Left cardiac atrium (tissue), 4 donors: Measurements from ENCODE around the gene VPS37D. TPM values are rescaled to one million over a fixed set of nuclear protein-coding genes. Genes with fewer than 3 reads are reported as not detected.
A peak's percentile ranks its signal among the peaks of the same experiment; 100 is the strongest.
"Not testable (repeated sequence)": the region's sequence is repeated elsewhere in the genome, so short reads cannot be mapped to it uniquely, and the experiment has no call there.

Experiments
- ATAC-seq, 2 donors: fragments of 200-7000 bp; cut with Tn5 transposase; one replicate each; pipeline ENCODE4 v1.9.1; 2020; ENCODE audit warnings: mild to moderate bottlenecking in 2 of 2, moderate library complexity in 2 of 2
- DNase-seq: peaks from one replicate; pipeline ENCODE4 v3.0.0-alpha.2; 2020
- intact Hi-C, 2 donors: fragments of 100-400 bp; cut with DNase I; formaldehyde crosslinking; loops; one replicate each; pipeline versions ENCODE4 v1.14.1 to v1.15.1; 2022 to 2023
- total RNA-seq, 2 donors: library from RNA; stranded (reverse); fragmentation: NEBNext Ultra II Directional; extraction: Animal tissue kit (Norgen Biotek cat#: 25700); gene quantifications; one replicate each; pipeline ENCODE4 v1.2.1, GENCODE V29; 2021
- donor health status: DM: no; HTN: yes; CAD: no.
- donor health status: DM: no; HTN: yes; CAD: no; lungs with severe emphysema.
- donor health status: DM: yes; HTN: yes; CAD: no.
- donor health status: Dilated cardiomyopathy.

Gene VPS37D
- total RNA-seq, 2 donors from 2014 or later, result 1.4 to 2.5 TPM

DNA sequence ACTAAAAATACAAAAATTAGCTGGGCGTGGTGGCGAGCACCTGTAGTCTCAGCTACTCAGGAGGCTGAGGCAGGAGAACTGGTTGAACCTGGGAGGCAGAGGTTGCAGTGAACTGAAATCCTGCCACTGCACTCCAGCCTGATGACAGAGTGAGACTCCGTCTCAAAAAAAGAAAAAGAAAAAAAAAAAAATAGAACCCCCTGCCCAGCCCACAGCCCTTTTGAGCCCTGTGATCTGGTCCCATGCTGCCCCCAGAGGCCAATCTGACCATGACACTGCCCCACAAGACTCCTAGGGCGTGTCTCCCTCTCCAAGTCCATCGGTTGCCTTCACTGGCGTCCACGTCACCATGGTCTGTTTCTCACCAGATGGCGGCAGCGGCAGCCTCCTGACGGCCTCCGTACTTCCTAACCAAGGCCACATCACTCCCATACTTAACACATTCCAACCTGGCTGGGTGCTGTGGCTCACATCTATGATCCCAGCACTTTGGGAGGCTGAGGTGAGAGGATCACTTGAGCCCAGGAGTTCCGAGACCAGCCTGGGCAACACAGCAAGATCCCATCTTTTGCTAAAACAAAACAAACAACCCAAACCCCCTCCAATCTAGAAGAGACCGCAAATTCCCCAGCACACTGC is 33.8 kb downstream of the VPS37D start:
- intact Hi-C loops, result no loop called here
- ATAC-seq, result peak in 1 of 2 donors; percentile 17
- DNase-seq, result no peak

DNA sequence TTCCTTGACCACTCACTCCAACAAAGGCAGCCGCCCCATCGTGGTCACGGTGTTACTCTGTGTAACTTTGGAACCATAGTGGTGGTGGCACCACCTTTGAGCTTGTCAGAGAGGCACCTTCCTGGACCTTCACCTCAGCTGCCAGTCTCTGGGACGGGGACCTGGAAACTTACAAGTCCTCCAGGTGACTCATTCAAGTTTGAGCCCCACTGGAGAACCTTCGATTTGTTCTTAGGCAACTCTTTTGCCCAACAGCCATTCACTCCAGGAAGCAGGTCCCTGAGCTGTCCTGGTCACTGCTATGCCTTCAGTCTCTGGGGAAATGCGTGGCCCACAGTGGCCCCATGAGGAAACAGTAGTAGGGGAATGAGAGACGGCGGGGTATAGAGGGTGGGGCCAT is 34.6 kb downstream of the VPS37D start:
- intact Hi-C loops, result no loop called here
- ATAC-seq (no peak), DNase-seq (no peak)

DNA sequence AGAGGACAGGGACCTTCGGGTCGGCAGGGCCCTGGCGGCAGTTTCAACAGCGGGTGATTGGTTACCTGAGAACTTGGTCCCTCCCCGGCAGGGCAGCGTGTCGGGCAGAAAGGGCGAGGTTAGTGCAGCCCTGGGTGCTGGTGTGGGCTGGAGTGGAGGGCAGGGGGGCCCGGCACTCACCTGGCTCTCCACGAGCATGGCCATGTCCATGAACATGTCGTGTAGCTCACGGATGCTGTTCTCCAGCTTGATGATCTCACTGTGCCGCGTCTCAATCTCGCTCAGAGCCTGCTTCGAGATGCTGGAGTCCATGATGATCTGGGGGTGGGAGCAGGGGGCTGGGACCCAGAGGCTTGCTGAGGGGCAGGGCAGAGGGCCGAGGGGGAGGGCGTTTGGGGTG is 35.0 kb downstream of the VPS37D start:
- DNase-seq, result no peak
- intact Hi-C loops, result no loop called here
- ATAC-seq, result no peak

DNA sequence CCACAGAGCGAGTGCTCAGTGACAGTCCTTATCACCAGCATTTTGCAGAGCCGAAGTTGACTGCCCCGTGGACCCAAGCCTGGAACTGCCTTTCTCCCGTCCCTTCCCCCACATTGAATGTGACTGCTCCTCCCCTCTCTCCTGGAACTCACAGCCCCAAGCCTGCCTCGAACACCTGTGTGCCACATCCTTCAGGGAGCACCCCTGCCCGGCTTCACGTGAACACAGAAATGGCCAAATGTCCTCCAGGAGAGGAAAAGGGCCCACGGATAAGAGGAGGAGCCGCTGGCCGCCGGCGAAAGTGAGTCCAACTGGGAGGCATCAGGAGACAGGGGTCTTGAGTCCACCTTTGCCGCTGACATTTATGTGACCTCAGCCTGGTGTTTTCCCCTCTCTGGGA is 35.6 kb downstream of the VPS37D start:
- DNase-seq (no peak), ATAC-seq (no peak)
- intact Hi-C loops, result no loop called here

DNA sequence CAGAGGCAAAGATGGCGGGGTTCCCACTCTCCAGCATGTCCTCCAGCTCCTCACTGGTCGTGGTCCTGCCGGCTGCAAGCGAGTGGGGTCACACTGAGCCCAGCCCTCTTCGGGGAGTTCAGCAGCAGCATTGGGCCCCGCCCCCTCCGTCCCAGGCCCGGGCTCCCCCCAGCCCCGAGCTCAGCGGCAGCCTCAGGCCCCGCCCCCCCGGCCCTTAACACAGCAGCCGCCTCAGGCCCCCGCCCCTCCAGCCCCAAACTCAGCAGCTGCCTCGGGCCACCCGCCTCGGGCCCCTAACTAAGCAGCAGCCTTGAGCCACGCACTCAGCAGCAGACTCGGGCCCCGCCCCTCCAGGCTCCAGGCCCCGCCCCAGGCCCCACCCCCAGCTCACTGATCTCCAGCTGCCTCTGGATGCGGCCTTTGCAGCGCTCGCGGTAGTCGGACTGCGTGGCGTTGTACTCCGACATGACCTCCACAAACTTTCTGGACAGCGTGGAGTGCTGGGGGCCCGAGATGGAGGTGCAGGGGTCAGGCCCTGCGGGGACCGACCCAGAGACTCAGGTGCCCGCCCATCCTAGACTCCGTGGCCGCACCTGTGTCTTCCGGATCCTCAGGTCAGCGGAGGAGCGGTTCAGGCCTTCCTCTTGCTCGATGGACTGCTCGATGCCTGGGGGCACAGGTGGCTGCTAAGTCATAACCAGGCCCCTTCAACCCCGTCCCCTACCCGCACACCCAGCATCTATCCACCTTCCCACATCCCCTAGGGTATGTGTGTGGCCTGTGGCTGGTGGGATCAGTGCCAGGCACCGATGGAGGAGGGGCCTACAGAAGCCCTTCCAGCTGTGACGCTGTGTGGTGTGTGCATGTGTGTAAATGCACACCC is 36.4 kb downstream of the VPS37D start:
- ATAC-seq (peak; percentile 71 to 74), DNase-seq (peak; percentile 58)
- intact Hi-C loops, result no loop called here

DNA sequence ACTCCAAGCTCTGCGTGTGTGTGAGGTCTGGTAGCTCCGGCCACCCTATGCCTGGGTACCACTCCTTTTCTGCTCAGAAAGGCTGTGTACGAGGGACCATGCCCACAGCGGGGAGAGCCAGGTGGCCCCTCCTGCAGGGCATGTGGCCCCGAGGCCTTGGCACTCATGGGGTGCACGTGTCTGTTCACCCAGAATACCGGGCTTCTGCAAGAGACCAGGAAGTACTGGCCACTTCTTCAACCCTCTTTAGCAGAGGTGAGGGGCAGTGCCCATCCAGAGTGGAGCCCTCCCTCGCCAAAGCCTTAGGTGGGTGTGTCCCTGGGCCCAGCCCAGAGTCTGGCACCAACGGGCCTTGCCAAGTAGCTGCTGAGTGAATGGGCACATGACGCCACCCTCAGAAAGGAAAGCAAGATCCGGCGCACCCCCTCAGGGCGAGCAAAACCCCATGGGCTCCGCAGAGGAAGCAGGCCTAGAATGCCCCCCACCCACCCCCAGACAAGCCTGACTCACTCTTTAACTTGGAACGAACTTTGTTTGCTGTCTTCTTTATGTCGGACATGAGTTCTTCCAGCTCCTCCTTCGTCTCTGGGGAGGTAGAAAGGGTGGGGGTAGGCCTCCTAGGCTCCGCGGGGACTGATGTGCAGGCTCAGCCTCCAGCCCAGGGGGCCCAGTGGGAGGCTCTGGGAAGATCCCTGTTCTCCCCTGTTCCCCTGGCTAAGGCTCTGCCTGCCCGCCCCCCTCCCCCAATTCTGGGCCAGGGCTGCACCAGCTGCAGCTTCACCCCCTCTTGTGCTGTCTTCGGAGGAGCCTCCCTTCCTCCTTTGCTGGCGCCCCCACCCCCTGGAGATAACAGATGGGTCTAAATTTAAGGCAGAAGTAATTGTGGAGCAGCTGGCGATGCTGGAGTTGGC is 37.3 kb downstream of the VPS37D start:
- no peak for DNase-seq
- ATAC-seq, result no peak
- intact Hi-C loops, result no loop called here

DNA sequence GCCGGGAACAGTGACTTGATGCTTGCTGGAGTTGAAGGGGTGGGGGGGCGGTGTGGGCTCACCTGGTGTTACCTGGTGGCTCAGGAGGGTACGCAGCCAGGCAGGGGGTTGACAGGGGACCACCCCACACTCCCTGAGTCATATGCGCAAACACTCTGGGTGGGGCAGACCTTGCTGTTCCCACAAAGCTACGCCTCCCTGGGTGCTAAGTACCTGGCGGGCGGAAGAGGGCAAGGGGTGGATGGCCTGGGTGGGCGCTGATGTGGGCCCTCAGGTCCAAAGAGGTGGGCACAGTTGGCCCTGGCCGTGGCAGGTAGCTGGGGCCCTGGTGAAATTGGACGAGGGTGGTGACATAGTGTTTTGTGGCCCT is 37.9 kb downstream of the VPS37D start:
- DNase-seq (no peak), ATAC-seq (no peak)
- intact Hi-C loops, result no loop called here

DNA sequence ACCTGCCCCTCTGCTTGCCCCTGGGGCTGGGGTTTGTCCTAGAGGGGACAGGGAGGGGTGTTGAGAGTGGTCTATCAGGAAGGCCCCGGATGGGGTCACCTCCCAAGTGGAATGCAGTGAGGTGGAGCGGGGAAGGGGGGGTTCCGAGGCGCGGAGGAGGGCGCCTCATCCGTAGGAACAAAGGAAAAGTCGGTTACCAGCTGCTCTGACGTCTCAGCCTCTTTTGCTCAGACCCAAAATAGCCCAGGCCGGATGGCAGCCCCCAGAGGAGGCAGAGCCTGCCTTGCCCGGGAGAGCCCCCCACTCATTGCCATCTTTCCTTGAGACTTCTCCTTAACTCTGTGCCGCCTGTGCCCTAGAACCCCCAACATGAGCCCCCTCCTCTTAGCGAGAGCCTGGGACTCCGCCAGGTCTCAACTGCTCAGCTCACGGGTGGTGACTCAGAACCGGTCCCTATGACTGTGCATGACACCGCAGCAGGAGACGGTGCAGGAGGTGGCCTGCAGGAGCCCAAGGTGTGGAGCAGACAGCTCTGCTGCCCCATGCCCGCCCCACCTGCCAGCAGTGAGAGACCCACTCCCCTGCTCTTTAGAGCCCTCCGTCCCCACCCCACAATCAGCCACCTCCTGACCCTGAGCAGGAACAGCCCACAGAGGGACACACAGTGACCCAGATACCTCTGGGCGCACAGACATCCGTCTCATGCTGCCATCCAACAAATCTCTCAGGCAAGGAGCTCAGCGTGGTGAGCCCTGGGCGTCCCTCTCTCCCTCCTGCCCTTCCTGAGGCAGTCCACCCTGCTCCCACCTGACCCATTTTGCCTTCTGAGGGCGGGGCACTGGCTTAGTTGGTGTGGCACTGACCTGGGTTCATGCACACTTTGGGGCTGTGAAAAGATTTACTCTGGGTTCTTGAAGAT is 38.8 kb downstream of the VPS37D start:
- intact Hi-C loops, result no loop called here
- ATAC-seq, result no peak
- DNase-seq, result no peak

DNA sequence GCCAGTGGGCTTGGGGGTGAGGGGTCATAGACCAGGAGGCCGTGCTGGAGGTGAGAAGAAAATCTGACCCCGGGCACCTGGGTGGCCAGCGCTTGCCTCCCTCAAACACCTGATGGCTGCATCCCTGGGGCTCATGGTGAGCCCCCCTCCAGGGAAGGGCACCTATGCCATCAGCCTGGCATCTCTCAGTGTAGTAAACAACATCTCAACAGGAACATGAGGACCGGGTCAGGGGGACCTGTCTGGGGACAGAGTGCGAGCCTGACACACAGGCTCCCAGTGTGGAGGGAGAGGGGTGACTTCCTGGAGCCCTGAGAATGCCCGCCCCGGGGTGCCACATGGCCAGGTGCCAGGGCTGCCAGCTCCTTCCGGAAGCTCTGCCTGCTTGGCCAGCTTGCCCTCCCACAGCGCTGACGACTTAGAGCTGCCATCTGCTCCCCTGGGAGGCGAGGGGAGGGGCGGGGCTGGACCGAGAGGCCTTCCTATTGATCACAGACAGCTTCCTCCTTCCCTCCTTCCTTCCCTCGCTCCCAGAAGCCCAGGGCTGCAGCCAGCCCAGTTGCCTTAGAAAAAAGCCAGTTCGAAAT is 39.5 kb downstream of the VPS37D start:
- intact Hi-C loops, result no loop called here
- no peak for DNase-seq
- ATAC-seq, result no peak

DNA sequence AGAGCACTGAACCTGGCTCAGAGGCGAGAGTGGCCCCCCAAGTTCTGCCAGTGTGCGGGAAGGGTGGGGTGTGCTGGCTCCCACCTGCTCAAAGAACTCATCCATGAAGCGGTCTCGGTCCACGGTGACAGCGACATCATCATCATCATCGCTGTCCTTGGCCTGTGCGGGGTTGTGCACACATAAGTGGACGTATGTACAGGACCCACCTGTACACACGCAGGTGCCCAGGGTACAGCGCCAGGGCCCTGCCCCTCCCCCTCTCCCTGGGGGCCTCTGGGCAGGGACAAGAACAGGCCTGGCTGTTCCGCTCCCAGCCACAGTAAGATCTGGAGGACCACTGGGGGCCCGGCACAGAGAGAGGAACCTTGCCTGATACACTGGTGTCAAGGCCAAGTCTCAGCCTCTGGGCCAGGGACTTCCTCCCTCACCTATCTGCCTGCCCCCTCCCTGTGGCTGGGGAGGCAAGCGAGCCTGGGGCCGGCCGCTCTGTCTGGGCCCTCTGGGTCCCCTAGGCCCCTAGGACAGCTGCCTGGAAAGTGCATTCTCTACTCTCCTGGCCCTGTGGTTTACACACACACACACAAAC is 41.4 kb downstream of the VPS37D start:
- intact Hi-C loops, result no loop called here
- DNase-seq (no peak), ATAC-seq (no peak)

DNA sequence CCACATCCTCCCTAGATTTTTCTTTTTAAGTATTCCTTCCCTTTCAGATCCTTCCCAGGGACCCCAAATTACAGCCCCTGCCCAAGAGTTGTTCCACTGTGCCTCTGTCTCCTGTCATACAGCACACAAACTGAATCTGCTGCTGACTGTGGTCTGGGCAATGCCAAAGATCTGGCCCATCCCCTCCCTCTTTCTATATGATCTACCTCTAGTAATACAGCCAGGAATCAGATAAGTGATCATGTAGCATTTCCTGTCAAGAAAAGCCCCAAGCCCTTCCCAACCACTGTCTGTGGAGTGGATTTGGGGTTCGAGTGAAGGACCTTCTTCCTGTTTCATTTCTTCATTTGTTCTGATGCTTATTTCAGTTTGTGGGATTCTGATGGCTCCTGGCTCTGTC is 45.1 kb downstream of the VPS37D start:
- intact Hi-C loops, result no loop called here
- DNase-seq (no peak), ATAC-seq (no peak)

DNA sequence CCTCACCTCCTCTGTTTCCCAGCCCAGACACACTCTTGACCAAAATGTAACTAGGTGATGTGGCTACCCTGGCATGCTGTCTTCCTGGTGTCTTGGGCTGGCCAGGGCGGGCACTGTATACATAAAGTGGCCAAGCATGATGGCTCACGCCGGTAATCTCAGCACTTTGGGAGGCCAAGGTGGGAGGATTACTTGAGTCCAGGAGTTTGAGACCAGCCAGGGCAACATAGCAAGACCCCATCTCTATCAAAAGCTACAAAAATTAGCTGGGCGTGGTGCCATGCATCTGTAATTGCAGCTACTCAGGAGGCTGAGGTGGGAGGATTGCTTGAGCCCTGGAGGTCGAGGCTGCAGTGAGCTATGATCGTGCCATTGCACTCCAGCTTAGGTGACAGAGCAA is 45.7 kb downstream of the VPS37D start:
- ATAC-seq, intact Hi-C loops, DNase-seq: not testable (repeated sequence)

DNA sequence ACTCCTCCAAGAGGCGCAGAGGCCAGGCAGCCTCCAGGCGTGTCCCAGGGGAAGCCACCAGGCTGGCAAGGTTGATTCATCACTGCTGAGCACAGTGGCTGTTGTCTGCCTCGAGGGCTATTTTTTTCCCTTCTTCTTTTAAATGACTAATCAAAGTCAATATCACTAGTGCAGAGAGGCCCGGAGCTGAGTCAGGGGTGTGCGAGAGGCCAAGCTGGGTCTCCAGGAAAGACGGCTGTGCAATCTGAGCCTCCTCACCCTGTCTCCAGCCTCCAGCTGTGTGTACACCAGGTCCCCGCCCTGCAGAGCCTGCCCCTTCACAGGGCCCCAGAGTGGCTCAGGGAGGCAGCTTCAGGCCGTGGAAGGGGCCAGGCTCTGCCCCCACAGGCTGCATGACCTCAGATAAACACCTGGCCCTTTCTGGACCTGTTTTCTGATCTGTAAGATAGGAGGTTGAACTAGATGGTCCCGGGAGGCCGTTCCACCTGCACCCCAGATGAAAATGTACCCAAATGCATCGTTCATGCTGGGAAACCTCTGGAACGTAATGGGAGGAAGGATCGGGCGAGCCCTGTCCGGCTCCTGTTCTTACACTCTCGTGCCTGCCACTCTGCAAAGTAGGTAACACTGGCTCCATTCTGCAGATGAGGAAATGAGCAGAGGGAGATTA is 48.2 kb downstream of the VPS37D start:
- no peak for DNase-seq
- intact Hi-C loops, result no loop called here
- peak in 1 of 2 donors; percentile 10 for ATAC-seq

DNA sequence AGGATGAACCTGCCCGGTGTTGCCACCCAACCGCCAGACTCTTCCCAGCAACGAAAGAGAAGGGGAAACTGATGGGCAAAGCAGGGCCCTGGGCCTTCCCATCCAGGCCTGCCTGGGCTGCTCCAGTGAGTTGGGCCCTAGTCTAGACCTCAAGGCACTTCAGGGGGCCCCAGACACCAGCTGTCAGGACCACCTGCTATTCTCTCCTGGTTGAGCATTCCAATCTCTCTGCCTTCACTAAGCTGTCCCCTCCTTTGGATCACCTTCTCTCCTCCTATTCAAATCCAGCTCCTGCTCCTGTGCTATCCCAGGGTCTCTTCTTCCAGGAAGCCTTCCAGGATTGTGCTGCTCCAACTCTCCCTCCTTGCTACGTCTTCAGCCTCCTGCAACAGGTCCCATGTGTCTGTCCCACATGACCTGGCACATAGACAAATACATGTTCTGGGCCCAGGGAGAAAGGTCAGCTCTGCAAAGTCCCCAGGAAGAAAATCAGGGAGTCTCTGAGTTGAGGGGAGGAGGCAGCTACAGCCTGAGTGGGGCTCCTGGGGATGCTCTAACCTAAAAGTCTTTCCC is 48.8 kb downstream of the VPS37D start:
- intact Hi-C loops, result no loop called here
- ATAC-seq, result no peak

DNA sequence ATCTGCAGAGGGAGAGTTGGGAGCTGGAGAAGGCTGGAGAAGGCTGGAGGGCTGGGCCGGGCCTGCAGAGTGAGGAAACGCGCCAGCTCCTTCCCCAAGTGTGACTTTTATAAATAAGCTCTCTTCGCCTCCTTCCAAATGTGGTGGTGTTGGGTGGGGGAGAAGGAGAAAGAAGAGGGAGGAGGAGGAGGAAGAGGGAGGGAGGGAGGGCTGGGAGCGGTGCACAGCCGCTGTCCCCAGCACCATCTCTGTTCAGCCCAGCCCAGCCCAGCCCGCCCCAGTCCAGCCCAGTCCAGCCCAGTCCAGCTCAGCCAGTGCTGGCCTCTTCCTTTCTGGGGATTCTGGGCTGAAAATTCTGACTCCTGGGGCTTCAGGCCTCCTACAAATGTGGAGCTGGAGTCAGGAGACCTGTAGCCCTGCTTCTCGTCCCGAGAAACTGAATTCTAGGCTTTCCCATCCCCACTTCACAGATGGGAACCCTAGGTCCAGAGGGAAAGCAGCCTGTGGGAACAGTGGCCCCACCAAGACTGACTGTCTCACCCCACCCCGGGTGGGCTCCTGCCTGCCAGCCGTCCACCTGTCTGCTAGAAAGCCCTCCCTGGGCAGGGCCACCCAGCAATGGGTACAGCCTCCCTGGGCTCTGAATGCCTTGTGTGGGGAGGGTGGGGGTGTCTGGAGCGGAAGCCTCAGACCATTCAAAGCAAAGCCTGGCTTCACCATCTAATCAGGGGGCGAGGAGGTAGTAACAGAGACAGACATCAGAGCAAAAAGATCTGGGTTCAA is 49.6 kb downstream of the VPS37D start:
- intact Hi-C loops, result no loop called here
- no peak for DNase-seq
- ATAC-seq, result no peak

More for the DNA sequence above, 48.8 kb downstream of the VPS37D start:
- DNase-seq, result no peak

DNA sequence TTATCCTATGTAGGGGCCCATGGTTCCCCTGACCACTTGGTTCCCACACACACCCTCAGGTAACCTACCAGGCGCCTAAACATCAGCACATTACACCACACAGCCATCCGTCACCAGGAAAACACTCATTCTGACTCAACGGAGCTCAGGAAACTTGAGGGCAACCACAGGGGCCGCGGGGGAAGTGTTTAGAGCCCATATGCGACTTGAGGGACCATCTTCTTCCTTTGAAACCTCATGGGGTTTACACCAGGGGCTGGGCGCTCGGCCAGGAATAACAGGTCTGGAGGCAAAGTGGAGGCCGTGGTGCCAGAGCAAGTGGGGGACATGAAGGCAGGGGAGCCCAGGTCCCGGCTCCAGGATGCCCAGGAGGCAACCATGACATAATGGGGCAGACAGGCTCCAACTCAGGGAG is 50.4 kb downstream of the VPS37D start:
- ATAC-seq, result no peak
- intact Hi-C loops, result no loop called here
- peak; percentile 51 for DNase-seq
